OCI-LY1 (cell line): Measurements from ENCODE around the gene PPIP5K1.

ENCODE experiments used
- H2AFZ ChIP-seq: fragments of 200-600 bp; sonication (generic), shearing (Covaris generic); 2 replicates; pipeline ENCODE4 v1.6.0; 2014; ENCODE audit warnings: antibody characterized with exemption, mild to moderate bottlenecking, low read length
- H3F3A ChIP-seq: fragments of 200-600 bp; sonication (generic), shearing (Covaris generic); 2 replicates; pipeline ENCODE4 v1.6.0; 2014; ENCODE audit warnings: mild to moderate bottlenecking, antibody characterized with exemption, low read length, moderate library complexity; ENCODE audit not compliant: insufficient read depth
- H3K27ac ChIP-seq: fragments of 200-600 bp; sonication (generic); 2 replicates; pipeline ENCODE4 v1.5.1; 2014; ENCODE audit warnings: low read length, mixed run types, mild to moderate bottlenecking, low read depth; ENCODE audit not compliant: poor library complexity, severe bottlenecking
- H3K27me3 ChIP-seq: fragments of 200-600 bp; sonication (generic); 2 replicates; pipeline ENCODE4 v1.6.0; 2014; ENCODE audit warnings: antibody characterized with exemption, mild to moderate bottlenecking, low read length, moderate library complexity; ENCODE audit not compliant: insufficient read depth
- H3K36me3 ChIP-seq: fragments of 200-600 bp; sonication (generic); 2 replicates; pipeline ENCODE4 v1.6.1; 2014; ENCODE audit warnings: mild to moderate bottlenecking, antibody characterized with exemption, low read length, moderate library complexity, mixed read lengths; ENCODE audit not compliant: insufficient read depth
- H3K4me1 ChIP-seq: fragments of 200-600 bp; sonication (generic); 2 replicates; pipeline ENCODE4 v1.5.1; 2014; ENCODE audit warnings: mild to moderate bottlenecking, low read length, moderate library complexity; ENCODE audit not compliant: insufficient read depth, severe bottlenecking
- H3K4me2 ChIP-seq: fragments of 200-600 bp; sonication (generic), shearing (Covaris generic); 2 replicates; pipeline ENCODE4 v1.6.1; 2014; ENCODE audit warnings: low read length
- H3K4me3 ChIP-seq: fragments of 200-600 bp; sonication (generic); 2 replicates; pipeline ENCODE4 v1.5.1; 2014; ENCODE audit warnings: low read length, low read depth, mild to moderate bottlenecking, mixed read lengths; ENCODE audit not compliant: poor library complexity, severe bottlenecking
- H3K79me2 ChIP-seq: fragments of 200-600 bp; shearing (Covaris generic); 2 replicates; pipeline ENCODE4 v1.6.1; 2016; ENCODE audit warnings: mixed run types, low read length, mixed read lengths; ENCODE audit not compliant: insufficient read depth
- H3K9ac ChIP-seq: fragments of 200-600 bp; sonication (generic), shearing (Covaris generic); 2 replicates; pipeline ENCODE4 v1.6.1; 2014; ENCODE audit warnings: mild to moderate bottlenecking, low read length, mixed read lengths
- H3K9me2 ChIP-seq: fragments of 200-600 bp; sonication (generic), shearing (Covaris generic); 2 replicates; pipeline ENCODE4 v1.6.1; 2014; ENCODE audit warnings: low read depth, mild to moderate bottlenecking, low read length, mixed read lengths
- H3K9me3 ChIP-seq: fragments of 200-600 bp; shearing (Covaris generic); 2 replicates; pipeline ENCODE4 v1.6.1; 2014; ENCODE audit warnings: low read length, mixed read lengths
- H4K20me1 ChIP-seq: fragments of 200-600 bp; sonication (generic), shearing (Covaris generic); 2 replicates; pipeline ENCODE4 v1.6.0; 2016; ENCODE audit warnings: mild to moderate bottlenecking, low read length; ENCODE audit not compliant: insufficient read depth
- CTCF ChIP-seq: fragments of 200-600 bp; sonication (generic), shearing (Covaris generic); IDR thresholded peaks from 2 replicates; pipeline ENCODE4 v1.5.1; 2017; ENCODE audit warnings: mild to moderate bottlenecking, antibody characterized with exemption, low read length, moderate library complexity, mixed read lengths
- EZH2 ChIP-seq: fragments of 200-600 bp; sonication (generic), shearing (Covaris generic); IDR thresholded peaks from 2 replicates; pipeline ENCODE4 v1.8.0; 2017; ENCODE audit warnings: borderline replicate concordance, mixed run types, mild to moderate bottlenecking, antibody characterized with exemption, low read length, moderate library complexity, mixed read lengths

PPIP5K1 gene

GRCh38 chr15:43550527-43551363 is 39.3 kb downstream of the PPIP5K1 start:
- H3K27ac ChIP-seq = no peak overlapping the region
- H3K79me2 ChIP-seq = no peaks in the 10 kb centered on the region
- H3K9ac ChIP-seq = no peak overlapping the region
- H3K4me1 ChIP-seq = no peaks in the 10 kb centered on the region
- no peaks in the 10 kb centered on the region for H3K9me2 ChIP-seq
- H3K4me2 ChIP-seq = no peak overlapping the region
- H3K27me3 ChIP-seq = no peaks in the 10 kb centered on the region
- peaks cover 10% of the 10 kb centered on the region for H3K36me3 ChIP-seq
- no peaks in the 10 kb centered on the region for H3F3A ChIP-seq
- H2AFZ ChIP-seq = no peak overlapping the region
- TF ChIP-seq EZH2 (no peak), CTCF (no peak)
- H3K4me3 ChIP-seq = no peak overlapping the region
- H4K20me1 ChIP-seq = no peaks in the 10 kb centered on the region
- H3K9me3 ChIP-seq = peaks cover 4% of the 10 kb centered on the region

- Histone ChIP-seq H3K9ac (no peak overlapping the region), H3K4me1 (no peaks in the 10 kb centered on the region), H3K79me2 (no peaks in the 10 kb centered on the region), H3F3A (0 out of 2 replicates have a peak, but pooled peaks cover 4% of the 10 kb centered on the region), H3K27ac (no peak overlapping the region), H3K36me3 (peaks cover 10% of the 10 kb centered on the region), H3K27me3 (no peaks in the 10 kb centered on the region), H2AFZ (no peak overlapping the region), H3K4me3 (no peak overlapping the region), H3K9me2 (no peaks in the 10 kb centered on the region), H4K20me1 (no peaks in the 10 kb centered on the region), H3K4me2 (no peak overlapping the region), H3K9me3 (peaks cover 4% of the 10 kb centered on the region)
- TF ChIP-seq EZH2 = no peak
- no peak for TF ChIP-seq CTCF
Measured at GRCh38 chr15:43547539-43547938, 42.5 kb downstream of the PPIP5K1 start.

- Histone ChIP-seq H2AFZ (no peak overlapping the region), H3K36me3 (peaks cover 10% of the 10 kb centered on the region), H3K27me3 (no peaks in the 10 kb centered on the region), H3K9me3 (peaks cover 4% of the 10 kb centered on the region), H3K4me2 (no peak overlapping the region), H4K20me1 (no peaks in the 10 kb centered on the region), H3K9me2 (no peaks in the 10 kb centered on the region), H3F3A (0 out of 2 replicates have a peak, but pooled peaks cover 4% of the 10 kb centered on the region), H3K27ac (no peak overlapping the region), H3K4me3 (no peak overlapping the region), H3K9ac (no peak overlapping the region), H3K79me2 (no peaks in the 10 kb centered on the region), H3K4me1 (no peaks in the 10 kb centered on the region)
- TF ChIP-seq CTCF (no peak), EZH2 (no peak)
Measured at GRCh38 chr15:43545426-43545825, 44.6 kb downstream of the PPIP5K1 start.
